Stimulated activated CD4-positive, alpha-beta T cell treated with anti-CD3 and anti-CD28 coated beads, Interleukin-4, amount 100 ng/mL, for 1 hour (primary cell): Measurements from ENCODE around the gene FXYD7.
"Not testable (repeated sequence)": the region's sequence is repeated elsewhere in the genome, so short reads cannot be mapped to it uniquely, and the experiment has no call there.

Experiments
- DNase-seq: peaks from one replicate; pipeline ENCODE4 v3.0.0-alpha.2; 2020

Gene FXYD7

GRCh38 chr19:35128398-35129057 lies 14.5 kb upstream of the FXYD7 start:
- no peak for DNase-seq

DNA sequence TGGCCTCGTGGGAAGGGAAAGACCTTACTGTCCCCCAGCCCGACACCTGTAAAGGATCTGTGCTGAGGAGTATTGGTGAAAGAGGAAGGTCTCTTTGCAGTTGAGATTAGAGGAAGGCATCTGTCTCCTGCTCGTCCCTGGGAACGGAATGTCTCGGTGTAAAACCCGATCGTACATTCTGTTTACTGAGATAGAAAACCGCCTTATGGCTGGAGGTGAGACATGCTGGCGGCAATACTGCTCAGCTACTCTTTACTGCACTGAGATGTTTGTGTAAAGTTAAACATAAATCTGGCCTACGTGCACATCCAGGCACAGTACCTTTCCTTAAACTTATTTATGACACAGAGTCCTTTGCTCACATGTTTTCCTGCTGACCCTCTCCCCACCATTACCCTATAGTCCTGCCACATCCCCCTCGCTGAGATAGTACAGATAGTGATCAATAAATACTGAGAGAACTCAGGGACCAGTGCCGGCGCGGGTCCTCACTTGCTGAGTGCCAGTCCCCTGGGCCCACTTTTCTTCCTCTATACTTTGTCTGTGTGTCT lies 13.3 kb upstream of the FXYD7 start:
- DNase-seq, result not testable (repeated sequence)

GRCh38 chr19:35130761-35131720 lies 12.0 kb upstream of the FXYD7 start:
- DNase-seq, result no peak

DNA sequence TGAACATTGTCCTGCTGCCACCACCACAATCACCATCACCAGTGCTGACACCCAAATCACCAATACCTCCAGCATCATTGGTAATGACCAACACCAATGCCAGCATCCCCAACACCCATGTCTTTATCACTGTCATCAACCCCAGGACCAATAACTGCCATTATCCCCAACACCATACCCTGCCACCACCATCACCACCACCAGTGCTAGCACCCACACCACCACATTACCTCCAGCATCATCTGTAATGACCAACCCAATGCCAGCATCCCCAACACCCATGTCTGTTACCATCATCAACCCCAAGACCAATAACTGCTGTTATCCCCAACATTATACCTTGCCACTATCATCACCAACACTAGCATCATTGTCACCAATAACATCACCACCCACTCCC lies 10.8 kb upstream of the FXYD7 start:
- DNase-seq, result no peak

- DNase-seq, result no peak
These were observed 9.2 kb upstream of the FXYD7 start for GRCh38 chr19:35133826-35134225.

GRCh38 chr19:35134601-35135242 lies 8.3 kb upstream of the FXYD7 start, which contains the start of gene LGI4:
Gene LGI4, minus strand, starts transcription at chr19:35135059. Its CDS starts 379 bp downstream, at chr19:35134680.
- DNase-seq, result no peak

DNA sequence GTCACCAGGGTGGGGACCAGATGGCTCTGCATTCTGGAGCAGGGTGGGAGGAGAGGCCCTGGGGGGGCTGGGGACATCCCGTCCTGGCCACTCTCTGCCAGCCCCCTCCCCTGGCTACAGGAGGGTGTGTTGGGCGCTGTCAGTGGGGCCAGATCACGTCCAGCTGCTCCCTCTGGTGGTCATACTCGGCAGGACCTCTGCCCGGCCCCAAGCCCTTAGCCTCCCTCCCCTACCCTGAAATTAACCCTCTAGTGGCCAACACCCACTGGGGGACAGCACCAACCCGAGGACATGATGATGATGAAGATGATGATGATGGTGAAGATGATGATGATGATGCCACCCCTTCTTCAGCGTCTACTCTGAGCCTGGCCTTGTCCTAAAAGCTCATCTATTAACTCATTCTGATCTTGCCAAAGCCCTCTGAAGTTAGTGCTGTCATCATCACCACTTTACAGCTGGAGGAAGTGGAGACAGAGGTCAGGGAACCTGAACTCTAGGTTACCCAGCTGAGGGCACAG lies 7.6 kb upstream of the FXYD7 start:
- peak; percentile 69 for DNase-seq

GRCh38 chr19:35136231-35136630 lies 6.8 kb upstream of the FXYD7 start:
- DNase-seq, result no peak

DNA sequence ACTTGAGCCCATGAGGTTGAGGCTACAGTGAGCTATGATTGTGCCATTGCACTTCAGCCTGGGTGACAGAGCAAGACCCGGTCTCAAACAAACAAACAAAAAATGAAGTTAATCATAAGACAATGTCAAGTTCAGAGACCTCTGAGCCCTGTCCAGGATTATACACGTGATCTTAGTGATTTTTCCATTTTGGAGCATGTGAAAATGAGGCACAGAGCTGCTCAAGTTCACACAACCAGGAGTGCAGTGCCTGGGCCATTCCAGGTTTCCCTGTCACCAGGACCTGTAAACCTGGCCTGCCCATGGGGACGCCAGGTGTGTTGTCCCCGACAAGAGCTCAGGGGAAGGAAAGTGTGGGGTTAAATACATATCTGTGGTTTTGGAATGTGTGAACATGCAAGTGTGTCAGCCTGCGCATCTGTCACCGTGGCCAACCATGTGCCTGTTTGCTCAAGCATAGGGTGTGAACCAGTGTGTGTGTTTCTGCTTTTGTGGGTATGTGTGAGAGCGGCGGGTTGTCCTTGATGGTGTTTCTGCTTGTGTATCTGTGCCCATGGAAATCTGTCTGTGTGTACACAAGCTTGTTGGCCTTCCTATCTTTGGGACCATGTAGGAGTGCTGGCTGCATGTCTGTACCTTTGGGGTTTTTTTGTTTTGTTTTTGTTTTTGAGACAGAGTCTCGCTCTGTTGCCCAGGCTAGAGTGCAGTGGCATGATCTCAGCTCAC lies 5.9 kb upstream of the FXYD7 start:
- DNase-seq, result no peak

GRCh38 chr19:35138305-35138892 lies 4.7 kb upstream of the FXYD7 start, which contains the start of gene FXYD1:
Gene FXYD1, plus strand, starts transcription at chr19:35138824. Its CDS starts 1,256 bp downstream, at chr19:35140080.
- DNase-seq, result no peak

DNA sequence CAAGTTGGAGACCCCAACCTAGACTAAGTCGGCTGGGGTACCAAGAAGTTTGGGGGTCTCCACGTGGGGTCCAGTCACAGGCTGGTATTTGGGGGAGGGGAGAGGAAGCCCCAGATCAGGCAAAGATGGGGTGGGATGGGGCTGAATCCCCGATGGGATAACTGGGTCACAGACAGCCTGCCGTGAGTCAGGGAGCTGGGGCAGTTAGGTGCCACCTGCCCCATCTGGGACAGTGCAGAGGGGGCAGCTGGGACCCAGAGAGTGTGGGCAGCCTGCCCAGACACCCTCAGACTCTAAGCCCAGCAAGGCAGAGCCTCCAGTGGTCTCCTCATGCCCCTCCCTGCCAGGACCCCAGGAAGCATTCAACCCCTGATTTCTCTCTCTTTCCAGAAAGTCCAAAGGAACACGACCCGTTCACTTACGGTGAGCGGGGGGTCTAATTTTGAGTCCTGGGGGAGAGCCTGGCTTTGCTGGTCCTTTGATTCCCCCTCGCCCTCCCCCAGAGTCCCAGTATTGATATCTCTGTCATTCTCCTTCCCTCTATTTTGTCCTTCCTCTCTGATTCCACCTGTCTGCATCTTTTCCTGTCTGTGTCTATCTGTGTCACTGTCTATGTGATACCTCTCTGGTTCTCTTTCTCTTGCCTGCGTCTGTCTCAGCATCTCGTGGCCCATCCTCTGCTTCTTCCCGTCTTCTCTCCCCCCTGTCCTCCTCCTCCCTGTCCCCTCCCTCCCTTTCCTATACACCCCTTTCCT lies 2.7 kb upstream of the FXYD7 start:
- no peak for DNase-seq

DNA sequence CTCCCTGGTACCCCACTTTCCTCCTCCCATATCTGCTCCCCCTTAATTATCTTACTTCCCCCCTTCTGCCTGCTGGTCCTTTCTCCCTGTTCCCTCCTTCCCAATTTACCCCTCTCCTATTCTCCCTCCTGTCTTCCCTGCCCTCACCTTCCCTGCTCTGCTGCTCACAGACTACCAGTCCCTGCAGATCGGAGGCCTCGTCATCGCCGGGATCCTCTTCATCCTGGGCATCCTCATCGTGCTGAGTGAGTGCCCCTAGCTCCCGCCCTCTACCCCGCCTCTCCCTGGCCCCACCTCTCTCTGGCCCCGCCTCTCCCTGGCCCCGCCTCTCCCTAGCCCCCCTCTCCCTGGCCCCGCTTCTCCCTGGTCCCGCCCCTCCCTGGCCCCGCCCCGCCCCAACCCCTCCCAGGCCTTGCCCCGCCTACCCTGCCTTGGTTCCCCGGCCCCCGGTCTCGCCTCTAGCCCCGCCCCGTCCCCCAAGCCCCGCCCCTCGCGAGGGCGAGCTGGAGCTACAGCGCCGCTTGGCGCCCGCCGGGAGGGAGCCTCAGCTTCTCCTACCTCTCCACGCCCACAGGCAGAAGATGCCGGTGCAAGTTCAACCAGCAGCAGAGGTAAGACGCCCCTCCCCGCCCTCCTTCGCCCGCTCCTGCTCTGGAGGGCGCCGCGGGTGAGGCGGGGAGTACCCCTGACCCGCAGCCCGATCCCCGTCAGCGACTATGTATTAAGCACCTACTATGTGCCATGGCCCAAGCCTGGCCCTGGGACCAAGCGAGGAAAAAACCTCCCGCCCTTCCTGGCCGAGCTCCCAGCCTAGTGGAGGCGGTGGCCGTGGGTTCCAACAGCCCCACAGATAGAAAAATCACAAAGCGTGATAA lies 1.9 kb upstream of the FXYD7 start:
- peak; percentile 98 for DNase-seq

- DNase-seq, result no peak
These were observed 1.0 kb upstream of the FXYD7 start for GRCh38 chr19:35141837-35142605.

DNA sequence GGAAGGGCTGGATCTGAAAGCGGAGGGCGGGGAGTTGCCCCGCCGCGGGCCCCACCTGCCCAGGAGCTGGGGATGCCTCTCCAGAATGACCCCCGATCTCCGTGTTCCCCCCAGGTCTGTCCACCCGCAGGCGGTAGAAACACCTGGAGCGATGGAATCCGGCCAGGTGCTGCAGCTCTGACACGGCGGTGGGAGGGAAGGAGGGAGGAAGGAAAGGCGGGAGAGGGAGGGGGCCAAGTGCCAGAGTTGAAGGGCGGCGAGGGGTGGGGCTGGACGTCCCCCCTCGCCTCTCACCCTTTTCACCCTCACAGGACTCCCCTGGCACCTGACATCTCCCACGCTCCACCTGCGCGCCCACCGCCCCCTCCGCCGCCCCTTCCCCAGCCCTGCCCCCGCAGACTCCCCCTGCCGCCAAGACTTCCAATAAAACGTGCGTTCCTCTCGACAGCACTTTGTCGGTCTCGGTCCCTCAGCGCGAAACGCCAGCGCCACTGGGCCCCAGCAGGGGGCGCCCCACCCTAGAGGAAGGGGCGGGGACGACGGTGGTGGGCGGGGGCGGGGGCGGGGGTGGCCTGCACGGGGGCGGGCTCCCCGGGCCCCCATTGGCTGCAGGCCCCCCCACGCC lies 337 bp upstream of the FXYD7 start:
- peak; percentile 71 for DNase-seq

GRCh38 chr19:35143818-35144217 lies 763 bp downstream of the FXYD7 start:
- DNase-seq, result no peak

- no peak for DNase-seq
These were observed 1.2 kb downstream of the FXYD7 start for GRCh38 chr19:35144259-35144599.

- no peak for DNase-seq
These were observed 1.8 kb downstream of the FXYD7 start for GRCh38 chr19:35144600-35145436.
